ENCODE measurements around the gene GUCY2D.

Gene GUCY2D

GRCh38 chr17:8064561-8065019 is 62.2 kb downstream of the GUCY2D start:
- no peak for DNase-seq (ENCODE audit: low spot score)

- DNase-seq (ENCODE audit: low spot score), result no peak
Observed at GRCh38 chr17:8066841-8067775, 64.7 kb downstream of the GUCY2D start.

- no peak for DNase-seq (ENCODE audit: low spot score)
Observed at GRCh38 chr17:8067806-8068205, 65.4 kb downstream of the GUCY2D start.

DNA sequence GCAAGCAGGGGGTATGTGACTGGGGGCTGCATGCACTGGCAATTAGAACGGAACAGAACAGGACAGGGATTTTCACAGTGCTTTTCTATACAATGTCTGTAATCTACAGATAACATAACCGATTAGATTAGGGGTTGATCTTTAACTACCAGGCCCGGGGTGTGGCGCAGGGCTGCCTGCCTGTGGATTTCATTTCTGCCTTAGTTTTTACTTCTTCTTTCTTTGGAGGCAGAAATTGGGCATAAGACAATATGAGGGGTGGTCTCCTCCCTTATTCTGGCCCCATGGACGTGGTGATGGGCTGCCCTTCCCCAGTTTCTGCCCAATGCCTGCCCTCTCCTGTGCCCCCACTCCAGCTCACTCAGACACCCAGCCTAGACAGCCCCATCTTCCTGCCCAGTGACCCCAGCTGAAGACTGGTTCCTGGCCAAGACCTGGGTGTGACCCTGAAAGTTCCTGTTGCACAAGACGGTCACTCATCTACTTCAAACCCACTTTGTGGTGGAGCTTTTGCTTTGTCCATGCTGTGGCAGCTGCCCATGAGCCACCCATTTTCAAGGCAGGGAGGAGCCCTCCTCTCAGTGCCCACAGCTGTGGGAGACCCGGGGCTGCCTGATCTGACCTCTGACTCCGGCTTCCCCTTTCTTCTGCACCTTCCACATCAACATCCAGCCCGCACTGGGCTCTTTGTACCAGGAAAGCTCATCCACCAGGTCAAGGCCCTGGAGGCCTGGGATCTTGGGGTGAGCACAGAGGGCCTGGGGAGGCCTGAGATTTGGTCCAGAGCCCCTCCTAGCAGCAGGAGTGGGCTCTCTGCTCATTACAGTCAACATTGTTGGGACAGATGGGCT is 66.5 kb downstream of the GUCY2D start:
- DNase-seq (ENCODE audit: low spot score), result no peak

- no peak for DNase-seq (ENCODE audit: low spot score)
Observed at GRCh38 chr17:8069587-8069860, 67.1 kb downstream of the GUCY2D start.

Data from germinal center (tissue), 1 donor.